Coronary artery (tissue), 2 donors: ENCODE results near the gene ENAH.

ENCODE experiments used
- DNase-seq: peaks from one replicate; pipeline ENCODE4 v3.0.0-alpha.2; 2017; ENCODE audit warnings: low spot score
- H3K27ac ChIP-seq, 2 donors: fragments of 200-600 bp; sonication (generic); one replicate each; pipeline ENCODE4 v1.5.1; 2016 to 2019
- H3K4me3 ChIP-seq: fragments of 200-600 bp; sonication (generic); 2 replicates; pipeline ENCODE4 v1.5.1; 2016; ENCODE audit warnings: mild to moderate bottlenecking, moderate library complexity
- TF ChIP-seq, protein P1 (sequence below): fragments of 200-600 bp; sonication (generic); IDR thresholded peaks from one replicate; pipeline ENCODE4 v1.5.1; 2019; ENCODE audit warnings: antibody characterized with exemption

The ENAH gene

GRCh38 chr1:225688345-225688744 is 35.4 kb upstream of the ENAH start:
- Histone ChIP-seq H3K4me3 (no peak overlapping the region), H3K27ac (no peak overlapping the region)
- TF ChIP-seq, protein P1, sequence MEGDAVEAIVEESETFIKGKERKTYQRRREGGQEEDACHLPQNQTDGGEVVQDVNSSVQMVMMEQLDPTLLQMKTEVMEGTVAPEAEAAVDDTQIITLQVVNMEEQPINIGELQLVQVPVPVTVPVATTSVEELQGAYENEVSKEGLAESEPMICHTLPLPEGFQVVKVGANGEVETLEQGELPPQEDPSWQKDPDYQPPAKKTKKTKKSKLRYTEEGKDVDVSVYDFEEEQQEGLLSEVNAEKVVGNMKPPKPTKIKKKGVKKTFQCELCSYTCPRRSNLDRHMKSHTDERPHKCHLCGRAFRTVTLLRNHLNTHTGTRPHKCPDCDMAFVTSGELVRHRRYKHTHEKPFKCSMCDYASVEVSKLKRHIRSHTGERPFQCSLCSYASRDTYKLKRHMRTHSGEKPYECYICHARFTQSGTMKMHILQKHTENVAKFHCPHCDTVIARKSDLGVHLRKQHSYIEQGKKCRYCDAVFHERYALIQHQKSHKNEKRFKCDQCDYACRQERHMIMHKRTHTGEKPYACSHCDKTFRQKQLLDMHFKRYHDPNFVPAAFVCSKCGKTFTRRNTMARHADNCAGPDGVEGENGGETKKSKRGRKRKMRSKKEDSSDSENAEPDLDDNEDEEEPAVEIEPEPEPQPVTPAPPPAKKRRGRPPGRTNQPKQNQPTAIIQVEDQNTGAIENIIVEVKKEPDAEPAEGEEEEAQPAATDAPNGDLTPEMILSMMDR, result no peak
- DNase-seq, result no peak

DNA sequence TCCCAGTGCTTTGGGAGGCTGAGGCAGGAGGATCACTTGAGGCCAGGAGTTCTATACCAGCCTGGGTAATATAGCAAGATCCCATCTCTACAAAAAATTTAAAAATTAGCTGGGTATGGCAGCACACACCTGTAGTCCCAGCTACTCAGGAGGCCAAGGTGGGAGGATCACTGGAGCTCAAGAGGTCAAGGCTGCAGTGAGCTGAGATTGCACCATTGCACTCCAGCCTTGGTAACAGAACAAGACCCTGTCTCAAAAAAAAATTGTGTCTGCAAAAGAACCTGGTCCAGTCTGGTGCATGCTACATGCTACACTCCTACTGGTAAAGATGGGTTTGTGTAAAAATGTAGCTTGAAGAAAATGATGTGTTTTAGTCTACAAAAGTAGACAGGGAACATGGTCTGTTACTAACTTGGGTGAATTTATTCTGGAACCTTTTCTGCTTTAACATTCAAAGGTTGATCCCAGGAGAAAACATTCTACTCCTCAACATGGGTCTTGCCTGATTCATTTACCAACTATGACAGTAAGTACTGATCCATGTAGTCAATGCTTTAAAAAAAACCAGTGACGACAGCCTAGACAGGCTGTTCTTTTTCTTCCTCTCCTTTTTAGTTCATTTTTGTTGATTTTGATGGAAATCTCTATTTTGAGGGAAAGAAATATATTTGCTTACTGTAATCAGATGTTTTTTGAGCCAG is 32.7 kb upstream of the ENAH start:
- H3K27ac ChIP-seq, result peak overlapping the region in 1 of 2 donors; percentile 69
- DNase-seq, result no peak
- H3K4me3 ChIP-seq, result no peak overlapping the region
- TF ChIP-seq, protein P1, result no peak

- TF ChIP-seq, protein P1, result no peak
- no peak for DNase-seq
- Histone ChIP-seq H3K4me3 (no peak overlapping the region), H3K27ac (no peak overlapping the region)
These were observed 31.8 kb upstream of the ENAH start for GRCh38 chr1:225684741-225685140.

- no peak for DNase-seq
- Histone ChIP-seq H3K4me3 (no peak overlapping the region), H3K27ac (no peak overlapping the region)
- TF ChIP-seq, protein P1, result no peak
These were observed 28.3 kb upstream of the ENAH start for GRCh38 chr1:225681231-225681630.

GRCh38 chr1:225678545-225678944 is 25.6 kb upstream of the ENAH start:
- TF ChIP-seq, protein P1, result no peak
- Histone ChIP-seq H3K4me3 (no peak overlapping the region), H3K27ac (no peak overlapping the region)
- no peak for DNase-seq

GRCh38 chr1:225677350-225678124 is 24.6 kb upstream of the ENAH start:
- TF ChIP-seq, protein P1, result no peak
- no peak overlapping the region for H3K27ac ChIP-seq
- H3K4me3 ChIP-seq, result no peak overlapping the region
- no peak for DNase-seq

GRCh38 chr1:225674381-225674780 is 21.5 kb upstream of the ENAH start:
- no peak overlapping the region for H3K4me3 ChIP-seq
- no peak overlapping the region for H3K27ac ChIP-seq
- no peak for DNase-seq
- TF ChIP-seq, protein P1, result no peak
